Adipose tissue (tissue), 3 donors: ENCODE measurements around the gene ARVCF. TPM values are rescaled to one million over a fixed set of nuclear protein-coding genes. Genes with fewer than 3 reads are reported as not detected.

ENCODE experiments used
- H3K27ac ChIP-seq: one replicate; pipeline ENCODE4 v1.5.1; 2013; ENCODE audit warnings: low read depth, low read length
- WGBS, 3 donors: extraction: QIAGEN DNeasy Blood & Tissue Kit; methylation state at CpG; one replicate each; pipeline ENCODE4 v1.1.7; 2013; 5-methylcytosine and 5-hydroxymethylcytosine counted together
- polyA plus RNA-seq, 3 donors: library from polyadenylated mRNA; stranded (reverse); fragments of 200-250 nt; gene quantifications; one replicate each; pipeline ENCODE4 v1.2.3, GENCODE V29; 2013
- donor health status: healthy with polysubstance abuse.
- donor health status: Bipolar disorder and iron deficiency.
- donor health status: healthy.

ARVCF gene
- polyA plus RNA-seq, 3 donors: 4.0 to 9.8 (median 8.5) TPM

GRCh38 chr22:19993926-19994325 is 22.7 kb downstream of the ARVCF start:
- 96 to 97% (median 96%) methylated on average over 7 of the region's 7 CpGs for WGBS, 3 donors
- H3K27ac ChIP-seq: no peak overlapping the region

GRCh38 chr22:19992921-19993355 is 23.7 kb downstream of the ARVCF start:
- no peak overlapping the region for H3K27ac ChIP-seq
- 81 to 87% (median 86%) methylated on average over 6 of the region's 6 CpGs for WGBS, 3 donors

GRCh38 chr22:19992481-19992911 is 24.1 kb downstream of the ARVCF start:
- WGBS, 3 donors: 94 to 96% (median 94%) methylated on average over 7 of the region's 7 CpGs
- no peak overlapping the region for H3K27ac ChIP-seq

- no peak overlapping the region for H3K27ac ChIP-seq
- 87 to 95% (median 92%) methylated on average over 23 of the region's 23 CpGs for WGBS, 3 donors
Measured at GRCh38 chr22:19991645-19992451, 24.8 kb downstream of the ARVCF start.

GRCh38 chr22:19991395-19991644 is 25.3 kb downstream of the ARVCF start:
- H3K27ac ChIP-seq: no peak overlapping the region

GRCh38 chr22:19990609-19991394 is 25.8 kb downstream of the ARVCF start:
- H3K27ac ChIP-seq: no peak overlapping the region

GRCh38 chr22:19990188-19990587 is 26.4 kb downstream of the ARVCF start:
- WGBS, 3 donors: 49 to 100% (median 54%) methylated on average over 2 of the region's 2 CpGs
- H3K27ac ChIP-seq: no peak overlapping the region

More at GRCh38 chr22:19990609-19991394, 25.8 kb downstream of the ARVCF start:
- WGBS, 3 donors: 93 to 94% (median 94%) methylated on average over 20 of the region's 20 CpGs

- no peak overlapping the region for H3K27ac ChIP-seq
- WGBS, 3 donors: 77 to 84% (median 83%) methylated on average over 3 of the region's 3 CpGs
Measured at GRCh38 chr22:19989725-19990067, 26.9 kb downstream of the ARVCF start.

GRCh38 chr22:19988965-19989724 is 27.5 kb downstream of the ARVCF start:
- WGBS, 3 donors: 77 to 89% (median 82%) methylated on average over 18 of the region's 18 CpGs
- H3K27ac ChIP-seq: no peak overlapping the region

GRCh38 chr22:19988331-19988808 is 28.3 kb downstream of the ARVCF start:
- H3K27ac ChIP-seq: no peak overlapping the region
- 94 to 99% (median 96%) methylated on average over 8 to 9 of the region's 9 CpGs for WGBS, 3 donors

- 61 to 72% (median 64%) methylated on average over 22 to 24 of the region's 24 CpGs for WGBS, 3 donors
Measured at GRCh38 chr22:19987394-19988306, 29.0 kb downstream of the ARVCF start.

GRCh38 chr22:19986410-19987341 is 29.9 kb downstream of the ARVCF start:
- WGBS, 3 donors: 1 to 6% (median 2%) methylated on average over 40 to 75 of the region's 76 CpGs
- no peak overlapping the region for H3K27ac ChIP-seq

More at GRCh38 chr22:19987394-19988306, 29.0 kb downstream of the ARVCF start:
- H3K27ac ChIP-seq: no peak overlapping the region

GRCh38 chr22:19986011-19986409 is 30.6 kb downstream of the ARVCF start:
- 36 to 68% (median 52%) methylated on average over 2 of the region's 2 CpGs for WGBS, 3 donors
- no peak overlapping the region for H3K27ac ChIP-seq

- H3K27ac ChIP-seq: no peak overlapping the region
- WGBS, 3 donors: 83 to 91% (median 88%) methylated on average over 11 of the region's 11 CpGs
Measured at GRCh38 chr22:19984851-19985811, 31.5 kb downstream of the ARVCF start.

GRCh38 chr22:19984201-19984753 is 32.3 kb downstream of the ARVCF start:
- 86 to 92% (median 89%) methylated on average over 19 of the region's 19 CpGs for WGBS, 3 donors
- H3K27ac ChIP-seq: no peak overlapping the region

GRCh38 chr22:19983741-19984140 is 32.9 kb downstream of the ARVCF start:
- WGBS, 3 donors: 71 to 84% (median 82%) methylated on average over 5 of the region's 5 CpGs
- no peak overlapping the region for H3K27ac ChIP-seq
